Upper lobe of right lung (tissue), 1 donor: ENCODE measurements around the gene LINGO1. TPM values are rescaled to one million over a fixed set of nuclear protein-coding genes. Genes with fewer than 3 reads are reported as not detected.
A peak's percentile ranks its signal among the peaks of the same experiment; 100 is the strongest.

Experiments used
- ATAC-seq: fragments of 200-7000 bp; cut with Tn5 transposase; one replicate; pipeline ENCODE4 v1.9.1; 2020; ENCODE audit warnings: mild to moderate bottlenecking, moderate library complexity
- DNase-seq: peaks from one replicate; pipeline ENCODE4 v3.0.0-alpha.2; 2020
- H3K27ac ChIP-seq: fragments of 200-600 bp; one replicate; pipeline ENCODE4 v1.8.0; 2022
- H3K27me3 ChIP-seq: fragments of 200-600 bp; one replicate; pipeline ENCODE4 v1.8.0; 2022; ENCODE audit warnings: mild to moderate bottlenecking
- H3K36me3 ChIP-seq: fragments of 200-600 bp; one replicate; pipeline ENCODE4 v1.8.0; 2022
- H3K4me1 ChIP-seq: fragments of 200-600 bp; one replicate; pipeline ENCODE4 v1.8.0; 2022
- H3K4me3 ChIP-seq: fragments of 200-600 bp; one replicate; pipeline ENCODE4 v1.8.0; 2022; ENCODE audit warnings: mild to moderate bottlenecking
- H3K9me3 ChIP-seq: fragments of 200-600 bp; one replicate; pipeline ENCODE4 v1.8.0; 2022
- CTCF ChIP-seq: fragments of 200-600 bp; IDR thresholded peaks from one replicate; pipeline ENCODE4 v1.8.0; 2022; ENCODE audit warnings: antibody characterized with exemption
- intact Hi-C: fragments of 100-400 bp; cut with DNase I; formaldehyde crosslinking; loops from one replicate; pipeline ENCODE4 v1.11.0; 2022
- long read RNA-seq: library from polyadenylated mRNA; unstranded; transcript quantifications from one replicate; pipeline ENCODE4 v2.0.0, GENCODE V29; 2021
- total RNA-seq: library from RNA; stranded (reverse); fragmentation: NEBNext Ultra II Directional; extraction: Animal tissue kit (Norgen Biotek cat#: 25700); gene quantifications from one replicate; pipeline ENCODE4 v1.2.1, GENCODE V29; 2021
- donor health status: DM: no; HTN: yes; CAD: no; lungs with severe emphysema.

Gene LINGO1
- total RNA-seq = 0.98 TPM
- long read RNA-seq, partial matches to known transcripts = 0 of 2 reads
- long read RNA-seq, other reads (novel, unspliced or antisense) = 0 of 2 reads

- Histone ChIP-seq H3K4me3 (peak within 1 kb of the TSS; percentile 57), H3K27me3 (peaks cover 52% of the 10 kb centered on the region), H3K9me3 (no peaks in the 10 kb centered on the region), H3K4me1 (peaks cover 4% of the 10 kb centered on the region), H3K27ac (no peak within 1 kb of the TSS), H3K36me3 (no peaks in the 10 kb centered on the region)
- ATAC-seq (no peak), DNase-seq (no peak)
- TF ChIP-seq CTCF = no peak
- intact Hi-C loops = no loop called here
These were observed at the start of gene LINGO1 for GRCh38 chr15:77632534-77633133. TSS of gene LINGO1 (minus strand) at chr15:77632912. CDS start at chr15:77632315, 597 bp downstream.

DNA sequence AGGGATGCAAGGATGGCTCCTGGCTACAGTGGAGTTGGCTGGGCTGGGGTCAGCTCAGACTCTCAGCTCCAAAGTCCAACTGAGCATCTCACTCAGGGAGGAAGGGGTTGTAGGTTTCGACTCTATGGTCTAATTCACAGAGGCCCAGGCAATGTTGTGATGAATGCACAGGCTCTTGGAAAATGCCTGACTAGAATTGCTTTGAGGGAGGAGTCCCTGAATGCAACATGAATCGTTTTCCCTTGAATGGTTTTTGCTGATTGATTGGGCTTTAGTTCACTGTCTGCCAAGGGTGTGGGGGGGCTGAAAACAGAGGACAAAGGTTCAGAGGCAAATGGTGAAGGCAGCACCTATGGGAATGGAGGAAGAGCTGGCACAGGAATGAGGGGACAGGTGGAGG lies 48.6 kb upstream of the LINGO1 start:
- H3K9me3 ChIP-seq = no peaks in the 10 kb centered on the region
- H3K27me3 ChIP-seq = no peaks in the 10 kb centered on the region
- intact Hi-C loops = no loop called here
- no peaks in the 10 kb centered on the region for H3K4me1 ChIP-seq
- no peak overlapping the region for H3K27ac ChIP-seq
- H3K36me3 ChIP-seq = no peaks in the 10 kb centered on the region
- TF ChIP-seq CTCF = no peak
- DNase-seq (no peak), ATAC-seq (no peak)
- no peak overlapping the region for H3K4me3 ChIP-seq

DNA sequence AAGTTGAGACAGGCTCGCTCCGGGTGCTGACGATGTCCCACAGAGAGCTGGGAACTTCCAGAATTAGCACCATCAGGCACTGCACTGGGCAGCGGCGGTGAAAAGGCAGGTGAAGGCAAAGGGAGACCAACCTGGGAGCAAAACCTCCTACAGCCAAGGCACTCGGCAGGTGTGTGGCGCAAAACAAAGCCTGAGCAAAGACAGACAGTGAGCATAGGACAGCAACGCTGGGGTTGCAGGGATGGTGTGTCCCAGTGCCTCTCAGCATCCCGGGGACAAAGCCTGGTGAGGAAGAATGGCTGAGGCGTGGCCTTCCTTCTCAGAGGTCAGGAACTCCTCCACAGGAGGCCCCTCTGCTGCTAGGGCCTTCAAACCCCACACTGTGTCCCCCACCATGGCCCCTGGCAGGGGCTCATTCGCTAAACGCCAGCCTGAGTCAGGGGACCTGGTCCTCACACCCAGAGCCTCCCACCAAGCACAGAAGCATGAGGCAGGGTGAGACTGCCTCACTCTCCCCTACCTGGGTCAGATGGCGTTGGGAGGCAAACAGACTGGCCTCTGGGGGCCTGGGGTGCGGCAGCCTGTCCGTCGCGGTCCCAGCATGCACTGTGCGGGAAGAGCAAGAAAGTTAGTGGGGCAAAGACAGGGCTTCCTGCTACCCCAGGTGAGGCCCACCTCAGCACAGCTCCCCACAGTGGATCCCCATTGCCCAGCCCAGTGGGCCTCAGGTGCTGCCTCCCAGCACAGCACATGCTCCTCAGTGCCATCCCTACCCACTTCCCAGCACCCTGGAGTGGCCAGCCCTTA lies 44.1 kb upstream of the LINGO1 start:
- no peak overlapping the region for H3K4me3 ChIP-seq
- H3K36me3 ChIP-seq = no peaks in the 10 kb centered on the region
- no peaks in the 10 kb centered on the region for H3K4me1 ChIP-seq
- no peaks in the 10 kb centered on the region for H3K9me3 ChIP-seq
- ATAC-seq = peak; percentile 5
- no peak overlapping the region for H3K27ac ChIP-seq
- intact Hi-C loops = no loop called here
- H3K27me3 ChIP-seq = peaks cover 5% of the 10 kb centered on the region
- DNase-seq = no peak
- no peak for TF ChIP-seq CTCF

DNA sequence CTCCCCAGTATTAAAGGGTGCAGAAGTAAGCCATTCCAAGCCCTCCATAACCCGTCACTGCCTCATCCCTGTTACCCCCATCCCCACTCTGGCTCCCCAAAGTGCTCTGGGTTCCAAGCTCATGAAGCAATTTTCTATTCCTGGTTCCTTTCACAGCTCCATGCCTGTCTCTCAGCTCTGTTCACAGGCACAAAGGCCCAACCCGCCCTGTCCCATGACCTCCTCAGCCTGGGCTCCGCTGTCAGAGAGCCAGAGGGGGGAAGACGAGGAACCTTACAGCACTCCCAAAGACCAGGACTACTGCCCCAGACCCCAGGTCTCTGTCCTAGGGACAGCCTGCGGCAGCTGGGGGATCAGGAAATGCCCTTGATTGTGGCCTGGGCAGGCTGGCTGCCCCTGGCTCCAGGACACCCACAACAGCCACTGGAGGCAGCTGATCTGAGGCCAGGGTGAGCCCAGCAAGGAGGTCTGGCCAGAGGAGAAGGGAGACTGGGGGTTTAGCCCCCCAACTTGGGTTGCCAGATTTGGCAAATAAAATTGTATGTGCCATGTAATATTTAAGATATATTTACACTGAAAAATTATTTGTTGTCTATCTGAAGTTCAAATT lies 43.2 kb upstream of the LINGO1 start:
- no peaks in the 10 kb centered on the region for H3K9me3 ChIP-seq
- H3K4me1 ChIP-seq = no peaks in the 10 kb centered on the region
- H3K4me3 ChIP-seq = no peak overlapping the region
- H3K27ac ChIP-seq = no peak overlapping the region
- DNase-seq = no peak
- peaks cover 12% of the 10 kb centered on the region for H3K27me3 ChIP-seq
- intact Hi-C loops = no loop called here
- no peaks in the 10 kb centered on the region for H3K36me3 ChIP-seq
- no peak for ATAC-seq
- no peak for TF ChIP-seq CTCF

DNA sequence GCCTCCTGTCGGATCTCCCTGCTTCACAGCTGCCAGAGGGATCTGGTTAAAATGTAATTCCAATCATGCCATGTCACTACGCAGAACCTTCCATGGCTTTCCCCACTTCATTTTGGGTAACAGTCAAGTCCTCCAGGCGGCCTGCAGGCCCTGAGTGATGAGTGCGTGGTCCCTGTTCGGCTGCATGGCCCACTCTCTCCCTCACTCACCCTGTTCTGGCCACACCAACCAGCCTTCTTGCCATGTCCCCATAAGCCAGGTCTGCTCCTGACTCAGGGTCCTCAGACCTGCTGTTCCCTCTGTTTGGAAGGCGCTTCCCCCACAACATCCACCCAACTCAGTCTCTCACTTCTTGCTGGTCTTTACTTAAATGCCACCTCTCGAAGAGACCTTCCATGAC lies 41.6 kb upstream of the LINGO1 start:
- H3K27me3 ChIP-seq = peaks cover 23% of the 10 kb centered on the region
- H3K27ac ChIP-seq = no peak overlapping the region
- ATAC-seq (no peak), DNase-seq (no peak)
- no peak for TF ChIP-seq CTCF
- H3K4me3 ChIP-seq = no peak overlapping the region
- H3K4me1 ChIP-seq = no peaks in the 10 kb centered on the region
- intact Hi-C loops = no loop called here
- no peaks in the 10 kb centered on the region for H3K9me3 ChIP-seq
- no peaks in the 10 kb centered on the region for H3K36me3 ChIP-seq
